ENCODE results near the gene EIF4G2. TPM values are rescaled to one million over a fixed set of nuclear protein-coding genes. Genes with fewer than 3 reads are reported as not detected.
"Not testable (repeated sequence)": the region's sequence is repeated elsewhere in the genome, so short reads cannot be mapped to it uniquely, and the experiment has no call there.

Gene EIF4G2
- total RNA-seq, 1 donor, result 782 TPM

GRCh38 chr11:10838083-10838482 is 29.4 kb upstream of the EIF4G2 start:
- Histone ChIP-seq H4K20me1 (ENCODE audit: insufficient read depth, low read length) (no peaks in the 10 kb centered on the region), H3K36me3 (ENCODE audit: insufficient read depth, low read length) (no peaks in the 10 kb centered on the region)
- no peak for DNase-seq (ENCODE audit: insufficient read length, low spot score, missing footprints)

GRCh38 chr11:10836884-10837283 is 28.2 kb upstream of the EIF4G2 start:
- not testable (repeated sequence) for DNase-seq (ENCODE audit: insufficient read length, low spot score, missing footprints); H3K27me3 ChIP-seq (ENCODE audit: insufficient read depth, low read length); H3K27ac ChIP-seq (ENCODE audit: low read depth, low read length); H3K79me2 ChIP-seq (ENCODE audit: insufficient read depth, low read length); H3K36me3 ChIP-seq (ENCODE audit: insufficient read depth, low read length); H4K20me1 ChIP-seq (ENCODE audit: insufficient read depth, low read length); H3K9me3 ChIP-seq (ENCODE audit: low read depth, low read length); H3K4me1 ChIP-seq (ENCODE audit: insufficient read depth, low read length); H3K4me3 ChIP-seq (ENCODE audit: insufficient read depth, low read length); H2AFZ ChIP-seq (ENCODE audit: low read length); H3K4me2 ChIP-seq (ENCODE audit: insufficient read depth, low read length)

More at GRCh38 chr11:10838083-10838482, 29.4 kb upstream of the EIF4G2 start:
- Histone ChIP-seq H3K27me3 (ENCODE audit: insufficient read depth, low read length) (no peaks in the 10 kb centered on the region), H3K79me2 (ENCODE audit: insufficient read depth, low read length) (no peaks in the 10 kb centered on the region), H2AFZ (ENCODE audit: low read length) (no peak overlapping the region), H3K4me2 (ENCODE audit: insufficient read depth, low read length) (no peak overlapping the region), H3K4me3 (ENCODE audit: insufficient read depth, low read length) (no peak overlapping the region), H3K27ac (ENCODE audit: low read depth, low read length) (no peak overlapping the region), H3K4me1 (ENCODE audit: insufficient read depth, low read length) (no peaks in the 10 kb centered on the region), H3K9me3 (ENCODE audit: low read depth, low read length) (no peaks in the 10 kb centered on the region)
- TF ChIP-seq CTCF (IDR thresholded peaks at IDR 0.05; ENCODE audit: extremely low read depth, low read depth, low read length), result no peak

- no peaks in the 10 kb centered on the region for H3K4me1 ChIP-seq (ENCODE audit: insufficient read depth, low read length)
- no peak overlapping the region for H3K4me2 ChIP-seq (ENCODE audit: insufficient read depth, low read length)
- H3K79me2 ChIP-seq (ENCODE audit: insufficient read depth, low read length), result no peaks in the 10 kb centered on the region
- no peaks in the 10 kb centered on the region for H3K27me3 ChIP-seq (ENCODE audit: insufficient read depth, low read length)
- DNase-seq (ENCODE audit: insufficient read length, low spot score, missing footprints), result no peak
- no peaks in the 10 kb centered on the region for H4K20me1 ChIP-seq (ENCODE audit: insufficient read depth, low read length)
- H3K36me3 ChIP-seq (ENCODE audit: insufficient read depth, low read length), result no peaks in the 10 kb centered on the region
- no peak overlapping the region for H3K4me3 ChIP-seq (ENCODE audit: insufficient read depth, low read length)
- H3K9me3 ChIP-seq (ENCODE audit: low read depth, low read length), result no peaks in the 10 kb centered on the region
- no peak overlapping the region for H3K27ac ChIP-seq (ENCODE audit: low read depth, low read length)
- no peak for TF ChIP-seq CTCF (IDR thresholded peaks at IDR 0.05; ENCODE audit: extremely low read depth, low read depth, low read length)
- H2AFZ ChIP-seq (ENCODE audit: low read length), result no peak overlapping the region
These were observed 20.4 kb upstream of the EIF4G2 start for GRCh38 chr11:10829139-10829538.

- no peak overlapping the region for H3K27ac ChIP-seq (ENCODE audit: low read depth, low read length)
- no peak for DNase-seq (ENCODE audit: insufficient read length, low spot score, missing footprints)
- H3K27me3 ChIP-seq (ENCODE audit: insufficient read depth, low read length), result no peaks in the 10 kb centered on the region
- H2AFZ ChIP-seq (ENCODE audit: low read length), result no peak overlapping the region
- H3K4me3 ChIP-seq (ENCODE audit: insufficient read depth, low read length), result no peak overlapping the region
- H3K36me3 ChIP-seq (ENCODE audit: insufficient read depth, low read length), result no peaks in the 10 kb centered on the region
- H4K20me1 ChIP-seq (ENCODE audit: insufficient read depth, low read length), result no peaks in the 10 kb centered on the region
- TF ChIP-seq CTCF (IDR thresholded peaks at IDR 0.05; ENCODE audit: extremely low read depth, low read depth, low read length), result no peak
- no peak overlapping the region for H3K4me2 ChIP-seq (ENCODE audit: insufficient read depth, low read length)
- H3K9me3 ChIP-seq (ENCODE audit: low read depth, low read length), result no peaks in the 10 kb centered on the region
- H3K79me2 ChIP-seq (ENCODE audit: insufficient read depth, low read length), result no peaks in the 10 kb centered on the region
- no peaks in the 10 kb centered on the region for H3K4me1 ChIP-seq (ENCODE audit: insufficient read depth, low read length)
These were observed 19.7 kb upstream of the EIF4G2 start for GRCh38 chr11:10828402-10828801.

All from osteoblast (primary cell).